ENCODE data around the gene SPRR2B.

DNA sequence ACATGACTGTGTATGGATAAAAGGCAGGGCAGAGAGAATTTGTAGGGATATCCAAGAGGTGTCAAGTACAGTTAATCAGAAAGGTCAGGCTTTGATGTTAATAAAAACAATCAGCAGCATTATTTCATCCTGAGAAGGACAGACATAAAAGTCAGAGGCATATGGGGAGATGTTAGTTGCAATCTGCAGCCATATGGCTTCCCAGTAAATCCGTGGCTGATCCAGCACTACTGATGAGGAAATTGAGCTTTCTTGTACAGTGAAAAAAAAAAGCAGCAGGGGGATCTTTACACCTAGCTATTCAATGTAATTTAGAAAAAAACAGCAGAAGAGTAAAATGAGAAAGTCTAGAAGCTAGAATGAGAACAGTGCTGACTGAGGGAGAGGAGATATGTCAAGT, 42.6 kb downstream of the SPRR2B start:
- TF ChIP-seq, protein P1, sequence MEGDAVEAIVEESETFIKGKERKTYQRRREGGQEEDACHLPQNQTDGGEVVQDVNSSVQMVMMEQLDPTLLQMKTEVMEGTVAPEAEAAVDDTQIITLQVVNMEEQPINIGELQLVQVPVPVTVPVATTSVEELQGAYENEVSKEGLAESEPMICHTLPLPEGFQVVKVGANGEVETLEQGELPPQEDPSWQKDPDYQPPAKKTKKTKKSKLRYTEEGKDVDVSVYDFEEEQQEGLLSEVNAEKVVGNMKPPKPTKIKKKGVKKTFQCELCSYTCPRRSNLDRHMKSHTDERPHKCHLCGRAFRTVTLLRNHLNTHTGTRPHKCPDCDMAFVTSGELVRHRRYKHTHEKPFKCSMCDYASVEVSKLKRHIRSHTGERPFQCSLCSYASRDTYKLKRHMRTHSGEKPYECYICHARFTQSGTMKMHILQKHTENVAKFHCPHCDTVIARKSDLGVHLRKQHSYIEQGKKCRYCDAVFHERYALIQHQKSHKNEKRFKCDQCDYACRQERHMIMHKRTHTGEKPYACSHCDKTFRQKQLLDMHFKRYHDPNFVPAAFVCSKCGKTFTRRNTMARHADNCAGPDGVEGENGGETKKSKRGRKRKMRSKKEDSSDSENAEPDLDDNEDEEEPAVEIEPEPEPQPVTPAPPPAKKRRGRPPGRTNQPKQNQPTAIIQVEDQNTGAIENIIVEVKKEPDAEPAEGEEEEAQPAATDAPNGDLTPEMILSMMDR (IDR thresholded peaks at IDR 0.05): no peak
- TF ChIP-seq EZH2 (IDR thresholded peaks at IDR 0.05): no peak
